Stomach (tissue), 9 donors: ENCODE results near the gene BCAS3. TPM values are rescaled to one million over a fixed set of nuclear protein-coding genes. Genes with fewer than 3 reads are reported as not detected.

ENCODE experiments used
- DNase-seq, 2 donors: peaks; one replicate each; pipeline versions ENCODE4 v3.0.0 to v3.0.0-alpha.2; 2013 to 2019
- H3K27ac ChIP-seq, 5 donors: fragments of 200-600 bp in 4 of 5; sonication (generic) in 4 of 5; one replicate each; pipeline ENCODE4 v1.5.1; 2013 to 2019; ENCODE audit warnings: mild to moderate bottlenecking in 1 of 5, moderate library complexity in 1 of 5
- H3K27me3 ChIP-seq, 3 donors: fragments of 200-600 bp; sonication (generic); one replicate each; pipeline ENCODE4 v1.5.1; 2017 to 2019; ENCODE audit warnings: mixed run types in 1 of 3
- H3K36me3 ChIP-seq, 4 donors: fragments of 200-600 bp; sonication (generic); 1 replicate in 3 of 4; 2 replicates in 1 of 4; pipeline ENCODE4 v1.5.1; 2016 to 2019
- H3K4me1 ChIP-seq, 4 donors: fragments of 200-600 bp; sonication (generic); one replicate each; pipeline ENCODE4 v1.5.1; 2016 to 2019
- H3K4me3 ChIP-seq, 4 donors: fragments of 200-600 bp; sonication (generic) in 3 of 4; one replicate each; pipeline ENCODE4 v1.5.1; 2016 to 2019; ENCODE audit warnings: mild to moderate bottlenecking in 1 of 4
- H3K9me3 ChIP-seq, 4 donors: fragments of 200-600 bp; sonication (generic); one replicate each; pipeline ENCODE4 v1.5.1; 2016 to 2019
- EP300 ChIP-seq: sonication (generic); formaldehyde crosslinking; IDR thresholded peaks from one replicate; pipeline ENCODE4 v1.6.1; 2017; ENCODE audit warnings: antibody characterized with exemption
- POLR2A ChIP-seq, 4 donors: fragments of 450-650 bp; IDR thresholded peaks; one replicate each; pipeline ENCODE4 v1.6.1; 2016; ENCODE audit warnings: antibody characterized with exemption in 4 of 4, control low read depth in 2 of 4, mild to moderate bottlenecking in 1 of 4, moderate library complexity in 1 of 4
- POLR2AphosphoS5 ChIP-seq, 3 donors: sonication (generic); formaldehyde crosslinking; IDR thresholded peaks; one replicate each; pipeline ENCODE4 v1.6.1; 2016; ENCODE audit warnings: antibody characterized with exemption in 3 of 3
- WGBS, 5 donors: extraction: QIAGEN DNeasy Blood & Tissue Kit in 3 of 5; methylation state at CpG; one replicate each; pipeline versions ENCODE4 v1.1.5 to v1.1.7; 2013 to 2018; 5-methylcytosine and 5-hydroxymethylcytosine counted together
- intact Hi-C: fragments of 100-400 bp; cut with DNase I; formaldehyde crosslinking; loops from one replicate; pipeline ENCODE4 v1.15.1; 2023; ENCODE audit warnings: low total_unique reads
- polyA plus RNA-seq, 3 donors: library from polyadenylated mRNA; stranded (reverse); fragments of 200-250 nt; gene quantifications; one replicate each; pipeline ENCODE4 v1.2.3, GENCODE V29; 2013
- total RNA-seq, 5 donors: library from RNA; depleted of rRNA; stranded (reverse); fragments of >200 nt; gene quantifications; one replicate each; pipeline versions ENCODE4 v1.1.0 to v1.2.3, GENCODE V29; 2014 to 2016
- TF ChIP-seq, protein P1 (sequence below), 7 experiments: fragments of 450-650 bp in 4 of 7; fragments of 200-600 bp in 3 of 7; sonication (generic) in 3 of 7; IDR thresholded peaks; one replicate each; pipeline ENCODE4 v1.5.1; 2016 to 2019; ENCODE audit warnings: antibody characterized with exemption in 7 of 7, control low read depth in 2 of 7, mild to moderate bottlenecking in 1 of 7
- donor health status: healthy with polysubstance abuse.
- donor health status: Bipolar disorder and iron deficiency.
- donor health status: healthy.

BCAS3 gene
- total and polyA plus RNA-seq, 8 donors = 4.9 to 150 (median 25.3) TPM

DNA sequence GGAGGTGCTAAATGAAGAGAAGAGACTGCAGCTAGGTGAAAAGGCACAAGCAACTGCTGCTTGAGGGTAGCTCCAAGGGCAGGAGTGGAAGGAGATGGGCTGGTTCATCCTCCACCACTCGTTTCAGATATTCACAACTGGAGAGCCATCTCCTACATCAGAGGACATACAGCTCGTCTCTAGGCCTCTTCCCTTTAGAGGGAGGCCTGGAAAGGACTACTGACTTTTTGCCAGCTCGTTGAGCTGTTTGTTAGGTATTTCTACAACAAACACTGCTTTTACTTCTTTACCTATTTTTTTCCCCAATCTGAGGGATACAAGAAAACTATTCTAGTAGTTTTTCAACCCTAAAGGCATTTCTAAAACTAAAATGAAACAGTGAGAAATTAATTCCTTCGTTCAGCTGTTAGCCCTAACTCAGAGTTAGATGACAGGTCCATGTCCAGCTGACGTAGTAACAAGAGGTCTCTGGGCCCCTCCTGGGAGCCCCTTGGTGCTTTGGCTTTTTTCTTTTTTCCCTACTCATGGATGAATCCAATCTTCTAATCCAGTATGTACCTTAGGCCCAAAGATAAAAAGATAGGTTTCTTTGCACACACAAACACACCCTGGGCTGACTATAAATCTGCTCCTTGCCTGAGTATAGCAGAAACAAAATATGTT lies 674.2 kb downstream of the BCAS3 start:
- no peak for DNase-seq
- TF ChIP-seq POLR2A (IDR thresholded peaks at IDR 0.05) = no peak
- no peak for TF ChIP-seq POLR2AphosphoS5 (IDR thresholded peaks at IDR 0.05)
- TF ChIP-seq, protein P1, sequence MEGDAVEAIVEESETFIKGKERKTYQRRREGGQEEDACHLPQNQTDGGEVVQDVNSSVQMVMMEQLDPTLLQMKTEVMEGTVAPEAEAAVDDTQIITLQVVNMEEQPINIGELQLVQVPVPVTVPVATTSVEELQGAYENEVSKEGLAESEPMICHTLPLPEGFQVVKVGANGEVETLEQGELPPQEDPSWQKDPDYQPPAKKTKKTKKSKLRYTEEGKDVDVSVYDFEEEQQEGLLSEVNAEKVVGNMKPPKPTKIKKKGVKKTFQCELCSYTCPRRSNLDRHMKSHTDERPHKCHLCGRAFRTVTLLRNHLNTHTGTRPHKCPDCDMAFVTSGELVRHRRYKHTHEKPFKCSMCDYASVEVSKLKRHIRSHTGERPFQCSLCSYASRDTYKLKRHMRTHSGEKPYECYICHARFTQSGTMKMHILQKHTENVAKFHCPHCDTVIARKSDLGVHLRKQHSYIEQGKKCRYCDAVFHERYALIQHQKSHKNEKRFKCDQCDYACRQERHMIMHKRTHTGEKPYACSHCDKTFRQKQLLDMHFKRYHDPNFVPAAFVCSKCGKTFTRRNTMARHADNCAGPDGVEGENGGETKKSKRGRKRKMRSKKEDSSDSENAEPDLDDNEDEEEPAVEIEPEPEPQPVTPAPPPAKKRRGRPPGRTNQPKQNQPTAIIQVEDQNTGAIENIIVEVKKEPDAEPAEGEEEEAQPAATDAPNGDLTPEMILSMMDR (IDR thresholded peaks at IDR 0.05) = no peak
- TF ChIP-seq EP300 = no peak
- intact Hi-C loops = no loop called here
- Histone ChIP-seq H3K4me1 (peaks cover 0 to 8% (median 3%) of the 10 kb centered on the region in 4 donors), H3K4me3 (no peak overlapping the region), H3K27ac (no peak overlapping the region), H3K36me3 (no peaks in the 10 kb centered on the region), H3K27me3 (no peaks in the 10 kb centered on the region), H3K9me3 (no peaks in the 10 kb centered on the region)
- WGBS, 5 donors = 75 to 89% (median 87%) methylated on average over 5 of the region's 5 CpGs

DNA sequence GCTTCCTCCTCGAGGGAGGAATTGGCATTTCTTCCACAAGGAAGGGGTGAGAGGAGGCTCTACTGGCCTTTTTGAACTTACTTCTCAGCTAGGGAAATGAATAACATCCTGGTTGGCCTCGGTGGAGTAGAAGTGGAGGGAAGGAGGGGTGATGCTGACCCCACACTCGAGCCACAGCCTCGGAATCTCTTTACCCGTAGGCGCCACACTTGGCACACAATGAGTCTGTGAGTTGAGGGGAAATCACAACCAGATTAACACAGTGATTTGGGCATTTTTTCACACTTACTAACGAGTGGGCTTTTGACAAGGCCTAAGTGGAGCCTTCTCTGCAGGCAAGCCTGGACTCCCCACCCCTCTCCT lies 674.7 kb downstream of the BCAS3 start:
- no peak overlapping the region for H3K27ac ChIP-seq
- H3K27me3 ChIP-seq = no peaks in the 10 kb centered on the region
- WGBS, 5 donors = 61 to 86% (median 71%) methylated on average over 7 of the region's 7 CpGs
- no peaks in the 10 kb centered on the region for H3K9me3 ChIP-seq
- DNase-seq = no peak
- H3K4me3 ChIP-seq = no peak overlapping the region
- TF ChIP-seq POLR2A (IDR thresholded peaks at IDR 0.05) = no peak
- H3K36me3 ChIP-seq = no peaks in the 10 kb centered on the region
- peaks cover 0 to 8% (median 3%) of the 10 kb centered on the region in 4 donors for H3K4me1 ChIP-seq
- intact Hi-C loops = no loop called here

DNA sequence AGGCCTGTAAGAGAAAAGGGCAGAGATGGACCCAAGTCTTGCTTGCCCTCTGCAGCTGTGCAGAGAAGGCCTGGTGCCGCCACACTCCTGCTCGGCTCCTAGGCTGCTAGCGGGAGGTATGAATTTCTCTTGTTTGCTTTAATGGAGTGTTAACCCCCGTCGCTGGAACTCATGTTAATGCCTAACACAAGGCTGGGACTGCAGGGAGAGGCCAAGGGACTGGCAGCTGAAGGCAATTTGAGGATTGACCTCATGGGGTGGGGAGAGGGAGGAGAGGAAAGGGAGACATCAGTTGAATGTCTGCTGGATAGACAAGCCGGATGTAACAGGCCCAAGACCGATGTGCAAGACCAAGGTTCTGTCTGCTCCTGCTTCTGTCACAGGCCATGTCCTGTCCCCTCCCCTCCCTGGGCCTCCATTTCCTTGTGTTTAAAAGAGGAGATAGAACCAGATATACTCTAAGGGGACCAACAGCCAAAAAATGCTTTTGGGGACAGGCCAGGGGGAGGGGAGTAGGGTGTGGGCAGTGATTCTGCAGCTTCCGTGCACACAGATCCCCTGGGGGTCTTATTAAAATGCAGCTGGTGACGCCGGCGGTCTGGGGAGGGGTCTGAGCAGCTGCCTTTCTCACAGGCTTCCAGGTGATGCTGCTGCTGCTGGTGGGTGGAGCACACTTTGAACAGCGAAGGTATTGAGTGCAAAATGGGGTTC lies 675.3 kb downstream of the BCAS3 start:
- no peak for DNase-seq
- Histone ChIP-seq H3K27ac (no peak overlapping the region), H3K9me3 (no peaks in the 10 kb centered on the region), H3K4me3 (no peak overlapping the region), H3K27me3 (no peaks in the 10 kb centered on the region), H3K4me1 (peaks cover 0 to 8% (median 3%) of the 10 kb centered on the region in 4 donors), H3K36me3 (no peaks in the 10 kb centered on the region)
- TF ChIP-seq POLR2AphosphoS5 (IDR thresholded peaks at IDR 0.05) (no peak), EP300 (no peak), POLR2A (IDR thresholded peaks at IDR 0.05) (no peak)
- TF ChIP-seq, protein P1 (IDR thresholded peaks at IDR 0.05) = no peak
- intact Hi-C loops = no loop called here
- WGBS, 5 donors = 88 to 94% (median 94%) methylated on average over 12 of the region's 12 CpGs

DNA sequence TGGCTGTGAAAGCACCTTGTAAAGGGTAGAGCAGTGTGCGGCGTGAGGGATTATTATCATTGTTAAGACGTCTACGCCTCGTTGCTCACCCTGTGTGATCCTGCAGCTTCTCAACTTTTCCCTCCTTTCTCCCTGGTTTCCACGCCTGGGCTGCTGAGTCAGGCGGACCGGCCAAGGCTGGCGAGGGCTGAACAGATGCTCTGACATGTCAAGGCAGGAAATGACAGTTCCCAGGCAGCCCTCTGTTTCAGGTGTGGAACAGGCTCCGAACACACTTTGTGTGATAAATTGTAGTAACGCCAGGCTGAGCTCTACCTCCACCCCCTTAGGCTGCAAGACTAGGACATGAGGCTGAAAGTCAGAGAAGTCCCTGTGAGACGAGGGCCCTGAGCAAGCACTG lies 676.0 kb downstream of the BCAS3 start:
- DNase-seq = no peak
- H3K9me3 ChIP-seq = no peaks in the 10 kb centered on the region
- TF ChIP-seq, protein P1 (IDR thresholded peaks at IDR 0.05) = no peak
- TF ChIP-seq POLR2A (IDR thresholded peaks at IDR 0.05) (no peak), POLR2AphosphoS5 (IDR thresholded peaks at IDR 0.05) (no peak), EP300 (no peak)
- no peak overlapping the region for H3K4me3 ChIP-seq
- no peaks in the 10 kb centered on the region for H3K36me3 ChIP-seq
- H3K4me1 ChIP-seq = peaks cover 0 to 8% (median 3%) of the 10 kb centered on the region in 4 donors
- intact Hi-C loops = no loop called here
- no peaks in the 10 kb centered on the region for H3K27me3 ChIP-seq
- WGBS, 5 donors = 93 to 97% (median 96%) methylated on average over 12 of the region's 12 CpGs
- H3K27ac ChIP-seq = no peak overlapping the region
